Lower leg skin (tissue), 4 donors: Measurements from ENCODE around the gene ARHGEF26. TPM values are rescaled to one million over a fixed set of nuclear protein-coding genes. Genes with fewer than 3 reads are reported as not detected.

ENCODE experiments used
- DNase-seq, 2 donors: peaks; one replicate each; pipeline ENCODE4 v3.0.0-alpha.2; 2019; ENCODE audit warnings: low spot score in 2 of 2
- H3K4me3 ChIP-seq: fragments of 200-600 bp; sonication (generic); 2 replicates; pipeline ENCODE4 v1.5.1; 2017; ENCODE audit warnings: mild to moderate bottlenecking, low read depth; ENCODE audit not compliant: poor library complexity, severe bottlenecking
- POLR2A ChIP-seq, 2 donors: fragments of 450-650 bp; IDR thresholded peaks; one replicate each; pipeline ENCODE4 v1.6.1; 2016 to 2017; ENCODE audit warnings: antibody characterized with exemption in 2 of 2, mild to moderate bottlenecking in 1 of 2, moderate library complexity in 1 of 2
- WGBS, 2 donors: methylation state at CpG; one replicate each; pipeline ENCODE4 v1.1.5; 2018; 5-methylcytosine and 5-hydroxymethylcytosine counted together
- intact Hi-C: fragments of 100-400 bp; cut with DNase I; formaldehyde crosslinking; loops from one replicate; pipeline ENCODE4 v1.15.0; 2023; ENCODE audit warnings: low total_unique reads
- total RNA-seq, 4 donors: library from RNA; depleted of rRNA; stranded (reverse); fragments of >200 nt; gene quantifications; one replicate each; pipeline ENCODE4 v1.1.0, GENCODE V29; 2016
- TF ChIP-seq, protein P1 (sequence below), 3 donors: fragments of 450-650 bp; IDR thresholded peaks; one replicate each; pipeline ENCODE4 v1.5.1; 2016; ENCODE audit warnings: antibody characterized with exemption in 3 of 3, mild to moderate bottlenecking in 3 of 3, moderate library complexity in 2 of 3

The ARHGEF26 gene
- total RNA-seq, 4 donors from 2014 or later, result 29.6 to 36.8 (median 33.1) TPM

DNA sequence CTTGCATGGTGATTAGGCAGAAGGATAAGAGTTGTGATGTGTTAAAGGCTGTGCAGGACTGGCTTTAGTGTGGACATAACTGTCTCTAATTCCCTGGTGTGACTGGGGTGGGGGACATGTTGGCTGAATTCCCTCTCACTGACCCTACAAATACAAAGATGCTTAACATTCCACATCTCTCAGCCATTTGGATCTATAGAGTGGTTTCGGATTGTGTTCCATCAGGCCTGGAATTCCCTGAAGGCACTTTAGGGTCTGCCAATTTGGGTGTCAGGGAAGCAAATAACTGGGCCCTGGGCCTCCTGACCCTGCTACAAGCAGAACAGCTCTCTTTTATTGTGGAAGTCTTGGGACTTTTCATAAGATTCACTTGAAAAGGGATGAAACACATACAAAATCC lies 56.2 kb downstream of the ARHGEF26 start:
- no peak for DNase-seq
- no peak for TF ChIP-seq POLR2A (IDR thresholded peaks at IDR 0.05)
- TF ChIP-seq, protein P1, sequence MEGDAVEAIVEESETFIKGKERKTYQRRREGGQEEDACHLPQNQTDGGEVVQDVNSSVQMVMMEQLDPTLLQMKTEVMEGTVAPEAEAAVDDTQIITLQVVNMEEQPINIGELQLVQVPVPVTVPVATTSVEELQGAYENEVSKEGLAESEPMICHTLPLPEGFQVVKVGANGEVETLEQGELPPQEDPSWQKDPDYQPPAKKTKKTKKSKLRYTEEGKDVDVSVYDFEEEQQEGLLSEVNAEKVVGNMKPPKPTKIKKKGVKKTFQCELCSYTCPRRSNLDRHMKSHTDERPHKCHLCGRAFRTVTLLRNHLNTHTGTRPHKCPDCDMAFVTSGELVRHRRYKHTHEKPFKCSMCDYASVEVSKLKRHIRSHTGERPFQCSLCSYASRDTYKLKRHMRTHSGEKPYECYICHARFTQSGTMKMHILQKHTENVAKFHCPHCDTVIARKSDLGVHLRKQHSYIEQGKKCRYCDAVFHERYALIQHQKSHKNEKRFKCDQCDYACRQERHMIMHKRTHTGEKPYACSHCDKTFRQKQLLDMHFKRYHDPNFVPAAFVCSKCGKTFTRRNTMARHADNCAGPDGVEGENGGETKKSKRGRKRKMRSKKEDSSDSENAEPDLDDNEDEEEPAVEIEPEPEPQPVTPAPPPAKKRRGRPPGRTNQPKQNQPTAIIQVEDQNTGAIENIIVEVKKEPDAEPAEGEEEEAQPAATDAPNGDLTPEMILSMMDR (IDR thresholded peaks at IDR 0.05), result no peak
- 64 to 90% methylated on average over 1 of the region's 1 CpG for WGBS, 2 donors
- intact Hi-C loops, result no loop called here
- no peak overlapping the region for H3K4me3 ChIP-seq

DNA sequence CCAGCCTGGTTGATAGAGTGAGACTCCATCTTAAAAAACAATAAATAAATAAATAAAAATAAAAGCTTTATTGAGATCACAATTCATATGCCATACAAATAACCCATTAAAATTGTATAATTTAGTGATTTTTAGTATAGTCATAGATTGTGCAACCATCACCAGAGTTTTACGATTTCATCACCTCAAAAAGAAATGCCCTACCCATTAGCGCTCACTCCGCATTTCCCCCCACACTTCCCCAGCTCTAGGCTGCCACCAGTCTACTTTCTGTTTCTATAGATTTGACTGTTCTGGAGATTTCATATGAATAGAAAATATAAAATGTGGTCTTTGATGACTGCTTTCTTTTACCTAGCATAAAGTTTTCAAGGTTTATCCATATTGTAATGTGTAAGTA lies 57.0 kb downstream of the ARHGEF26 start:
- TF ChIP-seq, protein P1 (IDR thresholded peaks at IDR 0.05), result no peak
- TF ChIP-seq POLR2A (IDR thresholded peaks at IDR 0.05), result no peak
- 60 to 78% methylated on average over 3 of the region's 3 CpGs for WGBS, 2 donors
- intact Hi-C loops, result no loop called here
- DNase-seq, result no peak
- no peak overlapping the region for H3K4me3 ChIP-seq

DNA sequence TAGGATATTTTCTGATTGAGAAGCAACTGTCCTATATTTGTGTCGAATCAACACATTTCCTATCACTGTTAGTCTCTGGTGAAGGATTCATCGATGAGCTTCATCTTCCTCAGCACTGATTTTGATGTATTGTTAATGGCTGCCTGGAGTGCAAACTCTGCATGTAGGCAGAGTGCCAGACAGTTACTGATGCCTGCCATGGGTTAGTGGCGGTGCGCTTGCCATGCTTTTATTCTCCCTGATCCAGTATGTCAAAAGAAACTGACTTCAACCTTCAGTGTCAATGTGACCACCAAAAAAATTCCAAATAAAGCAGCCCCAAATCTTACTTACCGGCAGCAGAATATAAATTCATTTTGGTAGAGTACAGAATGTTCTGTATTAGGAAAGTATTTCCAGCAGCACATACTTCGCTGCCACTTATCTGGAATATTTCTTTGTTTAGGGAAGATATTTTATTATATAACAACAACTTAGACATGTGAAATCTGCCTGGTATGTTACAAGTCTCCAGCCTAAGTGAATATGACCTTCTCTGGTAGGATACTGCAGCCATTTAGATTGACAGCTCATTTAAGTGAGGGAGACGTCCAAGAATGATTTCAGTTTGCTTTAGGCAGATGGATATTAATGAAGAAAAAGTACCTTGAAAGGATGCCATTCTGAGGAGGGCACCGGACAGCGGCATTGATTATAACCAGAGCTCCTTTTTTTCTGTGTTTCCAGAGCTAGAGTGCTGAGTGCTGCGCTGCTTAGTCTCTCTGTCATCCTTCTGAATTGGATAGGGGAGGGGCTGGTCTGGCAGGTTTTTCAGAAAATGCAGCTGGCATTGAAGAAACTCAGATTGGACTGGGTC lies 59.9 kb downstream of the ARHGEF26 start:
- no peak overlapping the region for H3K4me3 ChIP-seq
- TF ChIP-seq, protein P1 (IDR thresholded peaks at IDR 0.05), result no peak
- no peak for TF ChIP-seq POLR2A (IDR thresholded peaks at IDR 0.05)
- 54 to 56% methylated on average over 10 of the region's 10 CpGs for WGBS, 2 donors
- DNase-seq, result no peak
- intact Hi-C loops, result no loop called here

DNA sequence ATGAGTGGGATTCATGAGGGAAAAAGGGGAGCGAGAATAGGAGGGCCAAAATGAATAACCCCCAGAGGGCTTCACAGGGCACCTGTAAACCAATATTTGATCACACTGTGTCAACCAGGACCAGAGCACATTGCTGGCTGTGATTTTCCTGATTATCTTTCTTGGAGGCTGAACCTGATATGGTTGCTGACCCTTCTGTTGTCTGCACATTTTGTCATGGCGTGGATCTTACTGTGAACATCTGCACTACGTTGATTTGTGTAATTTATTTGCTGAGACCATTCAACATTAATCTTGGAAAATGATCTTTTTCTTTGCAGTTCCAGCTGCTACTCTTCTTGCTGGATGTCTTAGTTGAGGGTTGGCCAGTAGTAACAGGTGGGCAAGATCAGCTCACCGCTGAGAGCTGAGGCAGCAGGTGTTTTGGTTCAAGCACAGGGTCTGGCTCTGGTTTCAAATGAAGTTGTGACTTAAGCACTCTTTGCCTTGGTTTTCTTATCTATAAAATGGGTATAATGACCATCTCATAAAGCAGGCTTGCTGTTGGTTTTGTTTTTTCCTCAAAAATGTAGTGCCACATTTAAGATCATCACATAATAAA lies 61.2 kb downstream of the ARHGEF26 start:
- TF ChIP-seq, protein P1 (IDR thresholded peaks at IDR 0.05), result no peak
- no peak for TF ChIP-seq POLR2A (IDR thresholded peaks at IDR 0.05)
- DNase-seq, result no peak
- intact Hi-C loops, result no loop called here
- 84 to 97% methylated on average over 4 of the region's 4 CpGs for WGBS, 2 donors
- H3K4me3 ChIP-seq, result no peak overlapping the region

DNA sequence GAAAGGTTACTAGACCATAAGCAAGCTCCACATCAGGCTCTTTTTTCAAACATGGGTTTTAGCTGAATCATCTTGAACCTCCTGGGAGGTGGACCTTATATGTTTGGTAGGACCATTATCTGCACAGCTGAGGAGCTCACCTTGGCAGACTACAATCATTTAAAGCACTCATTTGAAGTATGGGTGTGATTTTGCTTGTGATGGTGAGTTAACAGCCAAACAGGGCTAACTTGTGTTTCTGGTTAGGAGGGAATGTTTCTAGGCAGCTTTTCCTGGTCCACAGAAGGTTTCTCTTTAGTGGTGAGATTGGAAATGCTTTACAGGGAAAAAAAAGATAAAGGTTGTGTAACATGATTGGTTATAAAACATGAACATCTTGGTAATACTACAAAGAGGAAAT lies 61.8 kb downstream of the ARHGEF26 start:
- H3K4me3 ChIP-seq, result no peak overlapping the region
- intact Hi-C loops, result no loop called here
- DNase-seq, result no peak
- TF ChIP-seq POLR2A (IDR thresholded peaks at IDR 0.05), result no peak
- TF ChIP-seq, protein P1 (IDR thresholded peaks at IDR 0.05), result no peak
